Stimulated activated CD4-positive, alpha-beta T cell treated with anti-CD3 and anti-CD28 coated beads, Interleukin-2, amount 100 ng/mL, for 4 hours (primary cell): ENCODE measurements around the gene HAGHL.
"Not testable (repeated sequence)": the region's sequence is repeated elsewhere in the genome, so short reads cannot be mapped to it uniquely, and the experiment has no call there.

Source experiments
- DNase-seq: peaks from one replicate; pipeline ENCODE4 v3.0.0-alpha.2; 2020; ENCODE audit warnings: low read depth

The HAGHL gene

DNA sequence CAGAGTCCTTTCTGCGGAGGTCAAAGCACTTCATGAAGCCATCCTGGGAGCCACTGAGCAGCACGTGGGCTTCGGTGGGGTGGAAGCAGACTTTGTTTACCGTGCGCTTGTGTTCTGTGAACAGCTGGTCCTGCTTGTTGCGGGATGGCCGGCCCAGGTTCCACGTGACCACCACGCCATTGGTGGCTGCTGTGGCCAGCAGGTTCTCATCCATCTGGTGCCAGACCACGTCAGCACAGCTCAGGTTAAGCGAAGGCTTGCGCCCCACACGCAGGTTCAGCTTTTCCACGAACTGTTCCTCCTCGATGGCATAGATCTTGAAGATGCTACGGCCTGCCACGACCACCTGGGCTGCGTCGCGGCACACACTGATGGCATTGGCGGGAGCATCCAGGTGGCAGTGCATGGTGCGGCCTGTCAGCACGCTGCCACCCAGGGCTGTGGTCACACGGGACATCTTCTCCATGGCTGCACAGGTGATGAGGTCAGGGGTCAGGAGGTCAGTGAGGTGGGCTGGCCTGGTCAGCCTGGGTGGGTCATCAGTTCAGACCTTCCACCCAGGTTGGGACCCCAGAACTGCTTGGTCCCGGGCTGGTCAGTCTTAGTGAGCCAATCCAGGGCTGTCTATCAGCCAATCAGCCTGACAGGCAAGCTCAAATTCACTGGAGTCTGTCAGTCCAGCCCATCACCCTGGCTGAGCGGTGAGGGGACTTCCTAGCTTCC, 37.6 kb upstream of the HAGHL start:
- no peak for DNase-seq

DNA sequence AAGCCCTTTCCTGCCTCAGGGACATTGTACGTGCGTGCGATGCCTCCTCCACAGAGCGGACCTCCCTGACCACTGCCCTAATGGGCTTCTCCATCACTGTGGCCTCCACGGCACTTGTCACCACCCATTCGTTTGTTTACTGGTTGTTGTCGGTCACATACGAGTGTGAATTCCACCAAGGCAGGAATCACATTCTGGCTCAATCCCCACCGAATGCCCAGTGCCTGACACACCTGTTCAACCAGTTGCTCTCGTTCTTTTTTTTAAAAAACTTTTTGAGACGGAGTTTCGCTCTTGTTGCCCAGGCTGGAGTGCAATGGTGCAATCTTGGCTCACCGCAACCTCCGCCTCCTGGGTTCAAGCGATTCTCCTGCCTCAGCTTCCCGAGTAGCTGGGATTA, 35.7 kb upstream of the HAGHL start:
- DNase-seq: not testable (repeated sequence)

DNA sequence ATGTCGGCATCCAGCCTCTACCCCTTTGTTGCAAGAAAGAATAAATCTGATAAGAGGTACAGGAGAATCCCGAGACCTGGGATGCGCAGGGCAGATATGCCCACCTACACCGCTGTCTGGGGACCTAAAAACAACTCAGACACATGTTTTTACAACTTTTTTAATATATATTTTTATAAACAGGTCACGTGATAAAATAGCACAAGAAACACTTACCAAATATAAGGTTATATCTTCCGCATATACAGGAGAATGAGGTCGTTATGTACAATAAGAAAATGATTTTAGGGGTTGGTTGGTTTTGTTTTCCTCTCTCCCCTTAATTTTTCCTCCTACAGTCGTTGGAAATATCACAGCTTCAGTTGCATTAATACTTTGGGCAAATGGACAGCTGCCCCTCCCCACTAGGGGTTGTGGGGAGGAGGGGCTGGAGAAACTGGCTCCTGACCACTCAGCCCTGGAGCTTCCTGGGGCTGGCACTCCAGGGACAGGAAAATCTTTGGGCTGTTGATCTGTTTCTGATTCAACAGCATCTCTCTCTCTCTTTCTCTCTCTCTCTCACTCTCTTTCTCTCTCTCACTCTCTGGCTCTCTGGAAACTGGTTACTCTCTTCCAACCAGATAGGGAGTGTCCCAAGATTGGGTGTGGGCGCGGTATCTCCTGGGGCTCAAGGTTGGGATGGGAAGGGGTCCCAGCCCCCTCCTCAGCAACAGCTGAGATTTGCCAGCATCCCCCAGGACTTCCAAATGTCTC, 34.4 kb upstream of the HAGHL start:
- no peak for DNase-seq

DNA sequence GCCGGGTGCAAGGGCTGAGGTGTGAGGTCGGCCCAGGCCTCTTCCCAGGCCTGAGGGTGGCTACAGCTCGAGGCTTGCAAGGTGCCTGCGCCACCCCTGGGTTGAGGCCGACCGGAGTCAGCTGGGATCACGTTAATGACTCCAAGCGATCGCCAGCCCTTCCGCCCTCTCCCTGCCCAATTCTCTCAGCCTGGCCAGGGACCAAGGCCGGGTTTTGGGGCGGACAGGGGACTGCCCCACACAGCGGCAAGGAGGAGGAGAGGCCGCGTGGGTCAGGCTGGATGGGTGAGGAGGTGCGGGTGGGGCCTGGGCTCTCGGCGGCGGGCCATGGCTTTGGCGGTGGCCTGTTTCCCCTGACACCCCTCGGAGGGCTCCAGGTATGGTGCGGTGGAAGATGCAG, 33.5 kb upstream of the HAGHL start:
- DNase-seq: no peak

DNA sequence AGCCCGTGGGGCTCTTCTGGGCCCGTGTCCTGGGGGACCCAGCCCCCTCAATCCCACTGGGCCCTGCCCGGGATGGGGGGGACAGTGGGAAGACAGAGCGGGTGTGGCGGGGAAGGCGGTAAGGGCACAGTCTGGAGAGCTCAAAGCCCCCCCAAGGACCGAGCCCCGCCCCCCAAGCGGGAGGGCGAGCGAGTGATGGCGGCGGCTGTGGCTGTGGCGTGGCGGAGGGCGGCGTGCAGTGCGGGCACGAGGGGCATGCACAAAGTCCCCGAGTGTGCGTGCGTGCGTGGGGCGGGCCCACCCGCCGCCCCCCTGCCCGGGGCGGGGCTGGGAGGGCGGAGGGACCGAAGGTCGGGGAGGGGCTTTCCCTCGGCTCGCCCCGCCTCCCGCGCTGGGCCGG, 33.1 kb upstream of the HAGHL start:
- no peak for DNase-seq

DNA sequence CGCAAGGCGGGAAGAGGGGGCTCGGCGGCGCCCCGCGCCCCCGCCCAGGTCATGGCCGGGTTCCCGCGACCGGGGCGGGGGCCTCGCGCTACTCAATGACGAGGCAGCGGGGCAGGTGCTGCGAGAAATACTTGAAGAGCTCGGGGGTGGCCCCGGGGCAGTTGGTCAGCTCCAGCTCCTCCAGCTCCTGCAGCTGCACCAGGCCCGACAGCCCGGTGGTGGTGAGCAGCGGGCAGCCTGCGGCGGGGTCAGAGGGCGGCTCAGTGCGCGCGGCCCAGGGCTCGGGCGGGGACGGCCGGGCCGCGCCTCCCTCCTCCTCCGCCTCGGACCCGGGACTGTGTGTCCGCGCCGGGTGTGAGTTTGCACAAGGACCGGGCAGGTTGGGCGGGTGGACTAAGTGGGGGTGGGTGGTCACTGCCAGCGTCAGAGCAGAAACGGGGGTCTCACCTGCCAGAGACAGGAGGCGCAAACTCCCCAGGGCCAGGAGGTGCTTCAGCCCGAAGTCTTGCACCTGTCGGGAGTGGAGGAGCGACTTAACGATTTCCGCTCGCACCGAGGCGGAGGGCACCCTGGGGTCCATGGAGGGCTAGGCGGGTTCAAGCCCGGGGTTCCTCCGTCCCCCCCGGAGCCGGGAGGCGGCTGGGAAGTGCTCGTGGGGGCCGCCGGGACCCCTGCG, 32.6 kb upstream of the HAGHL start:
- DNase-seq: no peak

DNA sequence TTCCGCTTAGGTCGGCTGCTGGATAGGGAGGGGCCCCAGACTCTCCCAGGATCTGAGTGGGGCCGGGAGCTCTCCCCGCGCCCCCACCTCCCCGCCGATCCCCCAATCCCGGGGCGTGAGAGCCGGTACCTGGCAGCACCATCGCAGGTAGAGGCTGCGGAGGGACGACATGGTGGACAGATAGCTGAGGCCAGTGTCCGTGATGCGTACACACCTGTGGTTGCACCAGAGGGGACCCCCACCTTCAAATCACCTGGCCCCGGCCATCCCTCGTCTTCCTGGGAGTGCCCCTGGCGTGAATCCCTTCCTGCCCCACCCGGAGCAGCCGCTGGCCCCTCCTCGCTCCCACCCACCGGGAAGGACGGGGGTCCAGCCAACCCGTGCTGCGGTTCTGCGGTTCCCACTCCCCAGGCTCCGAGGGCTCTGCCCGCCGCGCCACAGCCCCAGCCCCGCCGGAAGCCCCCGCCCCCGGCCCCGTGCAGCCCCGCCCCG, 32.0 kb upstream of the HAGHL start:
- DNase-seq: no peak

DNA sequence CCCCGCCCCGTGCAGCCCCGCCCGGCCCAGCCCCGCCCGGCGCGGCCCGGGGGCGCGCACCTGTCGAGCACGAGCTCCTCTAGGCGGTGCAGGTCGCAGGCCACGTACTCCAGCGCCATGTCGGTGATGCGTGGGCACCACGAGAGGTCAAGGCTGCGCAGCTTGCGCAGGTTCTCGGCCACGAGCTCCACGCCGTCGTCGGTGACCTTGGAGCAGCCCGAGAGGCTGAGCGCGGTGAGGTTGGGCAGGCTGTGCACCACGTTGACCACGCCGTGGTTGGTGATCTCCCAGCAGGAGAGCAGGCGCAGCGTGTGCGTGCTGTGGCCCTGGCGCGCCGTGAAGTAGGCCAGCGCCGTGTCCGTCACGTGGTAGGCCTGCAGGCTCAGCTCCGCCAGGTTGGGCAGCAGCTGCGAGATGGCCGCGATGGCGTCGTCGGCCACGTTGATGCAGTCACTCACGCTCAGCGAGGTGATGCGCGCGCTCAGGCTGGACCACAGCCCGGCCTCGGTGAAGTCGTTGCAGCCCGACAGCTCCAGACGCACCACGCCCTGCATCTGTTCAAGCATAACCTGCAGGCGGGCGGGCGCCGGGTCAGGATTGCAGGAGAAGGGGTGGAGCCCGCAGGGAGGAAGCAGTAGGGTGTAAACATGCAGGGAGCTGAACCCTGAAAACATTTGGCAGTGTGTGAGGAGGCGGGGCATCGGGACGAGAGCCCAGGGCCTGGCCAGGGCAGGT, 31.4 kb upstream of the HAGHL start:
- peak; percentile 59 for DNase-seq

DNA sequence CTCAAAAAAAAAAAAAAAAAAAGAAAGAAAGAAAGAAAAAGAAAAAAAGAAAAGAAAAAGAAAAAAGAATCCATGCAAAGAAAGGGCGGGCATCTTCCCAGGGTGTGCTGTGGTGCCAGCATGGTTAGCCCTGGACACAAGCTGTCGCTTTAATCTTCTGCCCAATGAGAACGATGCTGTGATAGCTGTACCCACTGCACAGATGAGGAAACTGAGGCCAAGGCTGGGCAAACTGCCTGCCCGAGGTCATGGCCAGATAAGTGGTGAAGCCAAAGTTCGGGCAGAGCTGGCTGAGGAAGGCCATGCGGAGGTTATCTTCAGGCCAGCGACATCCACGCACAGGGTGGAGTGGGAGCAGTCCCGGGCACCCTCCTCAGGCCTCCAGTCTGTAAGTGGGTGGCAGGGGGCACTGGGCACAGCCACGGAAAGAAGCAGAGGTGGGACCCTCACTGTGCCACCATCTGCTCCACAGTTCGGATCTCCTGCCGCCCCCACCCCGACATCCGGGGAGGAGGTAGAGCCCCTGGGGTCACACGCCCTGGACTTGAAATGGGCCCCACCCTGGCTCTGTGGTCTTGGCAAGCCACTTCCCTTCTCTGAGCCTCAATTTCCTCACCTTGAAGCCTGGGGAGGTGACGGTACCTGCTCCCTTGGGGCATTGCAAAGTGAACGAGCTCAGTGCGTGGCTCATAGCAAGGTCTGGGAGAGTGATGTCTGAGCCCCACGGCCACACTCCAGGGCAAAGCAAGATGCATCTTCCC, 27.8 kb upstream of the HAGHL start:
- no peak for DNase-seq

DNA sequence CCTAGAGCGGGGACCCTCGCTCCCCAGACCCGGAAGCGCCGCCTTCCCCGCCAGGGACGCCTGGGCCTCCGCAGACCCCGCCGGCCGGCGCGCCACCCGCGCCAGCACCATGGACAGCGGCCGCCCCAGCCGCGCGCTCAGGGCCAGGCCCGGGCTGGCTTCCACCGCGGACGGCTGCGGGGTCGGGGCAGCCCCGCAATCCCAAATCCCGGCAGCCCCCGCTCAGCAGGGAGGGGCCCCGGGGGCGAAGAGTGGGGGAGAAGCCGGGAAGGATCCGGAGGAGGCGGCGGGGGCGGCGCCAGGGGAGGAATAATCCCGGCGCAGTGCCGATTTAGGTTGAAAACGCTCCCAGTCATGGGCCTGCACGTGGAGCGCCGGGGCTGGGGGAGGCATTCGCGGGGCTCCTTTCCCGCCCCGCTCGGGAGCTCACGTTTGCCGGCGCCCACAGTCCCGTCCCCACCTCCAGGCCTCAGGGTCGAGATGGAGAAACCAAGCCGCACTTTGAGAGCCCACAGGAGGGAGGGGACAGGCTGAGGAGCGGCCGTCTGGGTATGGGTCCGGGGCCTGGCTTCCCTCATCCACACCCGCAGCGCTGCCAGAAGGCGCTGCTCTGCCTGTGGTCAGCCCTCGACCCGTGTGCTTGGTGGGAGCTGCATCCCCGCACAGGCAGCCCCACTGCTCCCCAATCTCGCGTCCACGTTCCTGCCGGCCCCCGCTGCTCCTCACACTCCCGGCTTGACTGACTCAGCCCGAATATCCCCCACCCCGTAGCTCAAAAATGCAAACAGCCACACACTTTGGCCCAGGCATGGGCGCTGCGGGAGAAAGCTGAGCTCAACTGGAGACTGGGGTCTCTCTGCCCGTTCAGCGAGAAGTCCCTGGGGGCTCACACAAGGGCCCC, 26.0 kb upstream of the HAGHL start:
- no peak for DNase-seq

DNA sequence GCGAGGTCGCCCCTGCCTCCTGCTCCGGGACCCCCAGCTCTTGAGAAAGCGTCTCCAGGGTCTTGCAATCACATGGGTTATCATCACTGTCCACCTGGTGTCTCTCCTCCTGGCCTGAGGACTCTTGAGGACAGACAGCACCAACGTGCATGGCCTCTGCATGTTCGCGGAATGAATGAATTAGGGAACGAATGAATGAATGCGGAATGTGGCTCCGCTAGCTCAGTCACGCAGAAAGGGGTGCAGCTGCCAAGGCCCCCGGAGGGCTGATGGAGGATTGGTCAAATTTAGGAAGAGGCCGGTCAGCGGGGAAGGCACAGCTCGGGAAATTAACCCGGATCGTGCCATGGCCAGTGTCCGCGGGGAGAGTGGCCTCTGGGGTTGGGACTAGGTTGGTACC, 24.6 kb upstream of the HAGHL start:
- no peak for DNase-seq

DNA sequence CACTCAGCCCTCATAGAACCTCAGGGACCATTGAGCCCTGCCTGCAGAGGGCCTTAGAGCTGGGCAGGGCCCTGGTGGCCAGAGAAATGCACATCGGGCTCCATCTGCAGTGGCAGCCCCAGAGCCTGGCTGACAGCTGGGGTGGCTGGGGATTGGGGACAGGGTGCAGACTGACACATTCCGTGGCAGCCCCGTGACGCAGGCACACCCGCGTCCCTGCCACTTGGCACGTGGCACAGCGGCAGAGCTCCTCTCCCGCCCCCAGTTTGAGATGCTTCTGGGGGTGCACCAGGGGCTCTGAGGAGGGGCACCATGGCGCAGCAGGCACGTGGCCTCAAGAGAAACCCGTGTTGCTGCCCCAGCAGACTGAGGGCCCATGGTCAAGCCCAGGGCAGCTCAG, 23.5 kb upstream of the HAGHL start:
- no peak for DNase-seq

DNA sequence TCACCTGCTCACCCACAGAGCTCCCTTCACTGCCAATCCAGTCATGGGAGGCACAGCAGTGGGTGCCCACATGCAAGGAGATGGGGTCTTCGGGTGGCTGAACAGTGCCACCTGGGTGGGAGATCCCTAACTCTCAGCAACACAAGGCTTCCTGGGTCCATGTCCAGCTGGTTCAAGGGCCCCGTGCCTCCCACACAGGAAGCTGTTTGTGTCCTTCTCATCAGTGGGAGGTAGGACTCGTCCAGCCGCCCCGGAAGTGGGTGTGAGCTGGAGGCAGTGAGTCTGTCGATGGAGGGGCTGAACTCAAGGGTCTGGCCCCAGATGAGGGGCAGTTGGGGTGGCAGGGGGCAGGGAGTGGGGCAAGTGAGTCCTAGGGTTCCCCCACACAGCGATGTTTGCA, 22.9 kb upstream of the HAGHL start:
- no peak for DNase-seq

DNA sequence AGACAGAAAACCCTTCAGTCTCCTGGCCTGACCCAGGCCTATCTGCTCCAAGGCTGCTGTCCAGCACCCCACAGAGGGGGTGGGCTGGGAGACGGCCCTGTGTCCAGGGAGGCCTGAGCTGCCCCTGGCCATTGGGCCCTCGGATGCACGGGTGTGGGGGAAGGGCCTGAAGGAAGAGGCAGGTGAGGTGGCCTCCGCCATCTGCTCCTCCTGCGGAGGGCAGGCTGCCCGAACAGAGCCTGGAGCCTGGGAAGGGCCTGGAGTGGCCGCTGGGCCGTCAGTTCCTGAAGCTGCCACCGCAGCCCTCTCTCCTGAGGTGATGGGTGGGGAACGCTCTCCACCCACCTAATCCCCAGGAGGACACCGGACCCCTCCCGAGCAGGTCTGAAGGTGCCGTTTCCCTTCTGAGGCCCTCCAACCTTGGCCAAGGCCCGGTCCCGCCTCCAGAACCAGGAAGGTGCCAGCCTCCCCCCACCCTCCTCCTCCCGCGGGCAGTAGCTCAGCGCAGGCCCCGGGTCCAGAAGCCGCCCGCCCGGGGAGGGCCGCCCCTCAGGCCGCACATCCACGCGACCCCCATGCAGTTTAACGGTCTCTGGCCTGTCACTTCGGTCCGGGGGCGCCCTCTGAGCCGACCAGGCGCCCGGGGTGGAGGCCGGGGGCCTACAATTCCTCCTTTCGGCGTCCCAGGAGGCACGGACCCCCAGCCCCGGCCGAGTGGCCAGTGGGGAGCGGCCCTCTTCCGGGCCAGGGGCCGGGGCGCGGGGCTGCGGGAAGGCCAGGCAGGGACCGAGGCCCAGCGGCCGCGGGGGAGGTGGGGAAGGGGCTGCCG, 22.1 kb upstream of the HAGHL start:
- DNase-seq: no peak

DNA sequence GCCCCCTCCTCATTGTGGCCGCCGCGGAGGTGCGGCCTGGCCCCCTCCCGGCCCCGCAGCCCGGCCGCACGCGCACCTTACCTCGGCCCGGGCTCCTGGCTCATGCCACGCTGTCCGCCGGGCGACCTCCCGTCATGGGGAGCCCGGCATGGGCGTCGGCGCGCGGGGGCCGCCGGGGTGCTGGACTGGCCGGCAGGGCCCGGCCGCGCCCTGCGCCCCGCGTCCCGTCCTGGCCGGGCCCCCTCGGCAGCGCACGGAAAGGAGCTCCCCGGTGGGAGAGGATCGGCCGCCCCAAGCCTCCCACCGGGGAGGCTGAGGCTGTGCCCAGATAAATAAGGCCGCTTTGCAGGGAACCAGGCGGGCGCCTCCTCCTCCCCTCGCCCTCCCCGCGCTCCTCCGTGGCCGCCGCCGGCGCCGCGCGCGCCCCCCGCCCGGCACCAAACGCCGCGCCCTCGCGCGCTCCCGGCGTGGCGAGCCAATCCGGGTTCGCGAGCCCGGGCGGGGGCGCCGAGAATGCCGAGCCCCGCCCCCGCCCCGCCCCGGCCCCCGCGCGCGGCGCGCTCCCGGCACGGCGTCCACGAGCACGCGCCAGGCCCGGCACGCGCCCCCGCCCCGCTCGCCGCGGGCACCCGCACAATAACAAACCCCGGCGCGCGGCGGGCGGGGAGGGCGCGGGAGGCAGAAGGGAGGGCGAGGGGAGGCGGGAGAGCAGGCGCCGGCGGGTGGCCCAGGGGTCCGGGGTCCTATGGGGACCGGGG, 21.3 kb upstream of the HAGHL start, which contains the start of gene FBXL16:
Gene FBXL16, minus strand, starts transcription at position 371 of the 758 bp plus-strand sequence. CDS start 8,396 bp downstream, outside the sequence.
- no peak for DNase-seq

DNA sequence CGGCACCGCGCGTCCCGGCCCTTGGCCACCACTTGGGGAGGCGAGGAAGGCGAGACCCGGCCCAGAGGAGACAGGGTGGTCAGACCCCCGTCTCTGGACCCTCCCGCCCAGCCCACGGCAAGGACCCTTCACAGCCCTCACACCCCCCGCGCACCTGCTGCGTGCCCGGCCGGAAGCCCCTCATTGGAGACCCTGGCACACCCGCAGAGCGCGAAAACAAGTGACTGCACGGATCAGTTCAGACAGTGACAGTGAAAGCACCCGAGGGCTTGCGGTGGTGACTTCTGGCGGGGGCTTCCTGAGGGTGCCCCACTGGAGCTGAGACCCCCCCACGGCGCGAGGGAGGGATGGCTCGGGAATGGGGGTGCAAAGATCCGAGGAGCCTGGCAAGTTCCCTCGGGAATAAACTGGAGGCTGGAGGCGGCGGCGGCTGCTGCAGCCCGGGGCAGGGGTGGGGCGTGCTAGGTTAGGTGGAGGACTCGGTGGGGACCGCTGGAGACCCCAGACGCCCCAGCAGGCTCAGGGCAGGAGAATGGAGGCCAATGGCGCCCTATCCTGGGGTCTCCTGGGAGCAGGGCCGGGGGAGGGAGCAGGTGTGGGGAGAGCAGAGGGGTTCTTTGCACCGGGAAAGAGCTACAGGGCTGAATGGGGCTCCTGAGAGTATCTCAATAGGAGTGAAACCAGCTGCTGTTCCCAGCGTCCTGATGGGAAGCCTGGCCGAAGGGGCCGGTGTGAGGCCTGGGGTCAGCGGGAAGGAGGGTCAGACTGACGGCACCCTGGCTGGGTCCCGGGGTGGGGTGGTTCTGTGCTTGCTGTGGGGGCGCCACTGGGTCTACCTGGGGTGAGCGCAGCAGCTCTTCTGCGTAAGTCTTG, 20.5 kb upstream of the HAGHL start:
- no peak for DNase-seq

DNA sequence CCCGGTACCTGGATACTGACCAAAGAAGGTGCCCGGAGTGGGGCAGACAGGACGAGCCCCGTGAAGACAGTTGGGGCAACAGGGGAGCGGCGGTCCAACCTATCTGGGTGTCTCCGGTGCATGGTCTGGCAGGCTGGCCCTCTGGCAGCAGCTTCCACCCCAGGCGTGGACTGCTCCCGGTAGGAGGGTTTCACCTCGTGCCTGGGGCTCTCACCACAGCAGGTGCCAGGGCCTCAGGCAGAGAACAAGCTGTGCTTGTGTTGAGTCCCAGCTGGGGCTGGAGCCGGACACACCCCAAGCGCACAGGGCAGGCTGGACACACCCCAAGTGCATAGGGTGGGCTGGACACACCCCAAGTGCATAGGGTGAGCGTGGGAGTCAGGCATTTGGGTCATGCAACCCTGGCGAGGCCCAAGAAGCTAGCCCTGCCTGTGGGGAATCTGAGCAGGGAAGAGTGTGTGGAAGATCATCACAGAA, 19.8 kb upstream of the HAGHL start:
- no peak for DNase-seq

DNA sequence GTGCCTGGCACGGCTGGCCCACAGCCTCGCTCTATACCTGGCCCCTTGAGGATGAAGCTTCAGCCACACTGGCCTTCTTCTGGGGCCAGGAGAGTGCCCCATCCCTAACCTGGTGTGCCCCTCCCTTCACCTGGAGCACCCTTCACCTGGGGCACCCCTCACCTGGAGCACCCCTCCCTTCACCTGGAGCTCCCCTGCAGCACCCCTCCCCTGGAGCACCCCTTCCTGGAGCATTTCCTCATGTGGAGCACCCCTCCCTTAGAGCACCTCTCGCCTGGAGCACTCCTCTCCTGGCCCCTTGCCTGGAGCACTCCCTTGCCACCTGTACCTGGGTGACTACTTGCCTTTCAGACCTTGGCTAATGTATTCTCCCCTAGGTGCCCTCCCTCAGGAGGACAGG, 18.9 kb upstream of the HAGHL start:
- DNase-seq: no peak
